GM23338 (cell line): ENCODE data around the gene SYCN. TPM values are rescaled to one million over a fixed set of nuclear protein-coding genes. Genes with fewer than 3 reads are reported as not detected.

Experiments
- ATAC-seq: fragments of 200-7000 bp; cut with Tn5 transposase; 3 replicates; pipeline ENCODE4 v1.9.1; 2020
- DNase-seq: peaks from one replicate; pipeline ENCODE4 v3.0.0-alpha.2; 2015; ENCODE audit warnings: low spot score
- H2AFZ ChIP-seq: fragments of 200-600 bp; sonication (generic); 2 replicates; pipeline ENCODE4 v1.8.0; 2016; ENCODE audit warnings: antibody characterized with exemption, mild to moderate bottlenecking, moderate library complexity
- H3F3A ChIP-seq: fragments of 200-600 bp; sonication (generic); replicated peaks from 2 replicates; pipeline ENCODE4 v1.8.0; 2017; ENCODE audit warnings: antibody characterized with exemption, mixed run types, low read depth
- H3K27ac ChIP-seq: fragments of 200-600 bp; sonication (generic); 2 replicates; pipeline ENCODE4 v1.6.1; 2016; ENCODE audit warnings: low read depth
- H3K27me3 ChIP-seq: fragments of 200-600 bp; sonication (generic); 2 replicates; pipeline ENCODE4 v1.8.0; 2016; ENCODE audit warnings: mild to moderate bottlenecking, mixed run types, moderate library complexity; ENCODE audit not compliant: insufficient read depth
- H3K36me3 ChIP-seq: fragments of 200-600 bp; sonication (generic); 2 replicates; pipeline ENCODE4 v1.8.0; 2016; ENCODE audit warnings: mild to moderate bottlenecking; ENCODE audit not compliant: insufficient read depth
- H3K4me1 ChIP-seq: fragments of 200-600 bp; sonication (generic); 2 replicates; pipeline ENCODE4 v1.8.0; 2016; ENCODE audit warnings: mild to moderate bottlenecking, moderate library complexity; ENCODE audit not compliant: insufficient read depth
- H3K4me2 ChIP-seq: fragments of 200-600 bp; sonication (generic); 2 replicates; pipeline ENCODE4 v1.7.1; 2017; ENCODE audit warnings: mixed run types
- H3K4me3 ChIP-seq: fragments of 200-600 bp; sonication (generic); 2 replicates; pipeline ENCODE4 v1.6.1; 2016; ENCODE audit warnings: mixed run types
- H3K79me2 ChIP-seq: fragments of 200-600 bp; sonication (generic); replicated peaks from 2 replicates; pipeline ENCODE4 v1.8.0; 2017; ENCODE audit warnings: mild to moderate bottlenecking; ENCODE audit not compliant: insufficient read depth
- H3K9me2 ChIP-seq: fragments of 200-600 bp; sonication (generic); 2 replicates; pipeline ENCODE4 v1.8.0; 2017; ENCODE audit not compliant: insufficient read depth
- H4K20me1 ChIP-seq: fragments of 200-600 bp; sonication (generic); replicated peaks from 2 replicates; pipeline ENCODE4 v1.8.0; 2017; ENCODE audit warnings: mild to moderate bottlenecking; ENCODE audit not compliant: insufficient read depth
- H3K27ac Mint-ChIP-seq: 2 replicates; pipeline ENCODE4 v1.8.0; 2020; ENCODE audit warnings: inconsistent platforms, mild to moderate bottlenecking, moderate library complexity, mixed read lengths
- H3K27me3 Mint-ChIP-seq: 3 replicates; pipeline ENCODE4 v1.8.0; 2022; ENCODE audit warnings: low read depth, mild to moderate bottlenecking, moderate library complexity, mixed read lengths, inconsistent platforms; ENCODE audit not compliant: insufficient read depth, poor library complexity
- H3K36me3 Mint-ChIP-seq: 3 replicates; pipeline ENCODE4 v1.8.0; 2021; ENCODE audit warnings: low read depth, mild to moderate bottlenecking, inconsistent platforms, moderate library complexity, mixed read lengths
- H3K4me1 Mint-ChIP-seq: 3 replicates; pipeline ENCODE4 v1.8.0; 2020; ENCODE audit warnings: mild to moderate bottlenecking, inconsistent platforms, mixed read lengths
- H3K4me3 Mint-ChIP-seq: 3 replicates; pipeline ENCODE4 v1.8.0; 2021; ENCODE audit warnings: moderate library complexity, mild to moderate bottlenecking, inconsistent platforms, mixed read lengths
- H3K9me3 Mint-ChIP-seq: 3 replicates; pipeline ENCODE4 v1.8.0; 2020; ENCODE audit warnings: moderate library complexity, mild to moderate bottlenecking, inconsistent platforms, mixed read lengths
- CREB1 ChIP-seq: fragments of 250-450 bp; sonication (Bioruptor Pico); IDR thresholded peaks from 2 replicates; pipeline ENCODE4 v1.5.0; 2020; ENCODE audit warnings: low read depth, mild to moderate bottlenecking, moderate library complexity
- EZH2 ChIP-seq: fragments of 200-600 bp; sonication (generic); IDR thresholded peaks from one replicate; pipeline ENCODE4 v1.8.0; 2017; ENCODE audit warnings: antibody characterized with exemption, mild to moderate bottlenecking, low read depth; ENCODE audit not compliant: unreplicated experiment
- EZH2phosphoT487 ChIP-seq: fragments of 200-600 bp; sonication (generic); IDR thresholded peaks from one replicate; pipeline ENCODE4 v1.8.1; 2018; ENCODE audit warnings: antibody characterized with exemption; ENCODE audit not compliant: unreplicated experiment
- JUNB ChIP-seq: IDR thresholded peaks from one replicate; pipeline ENCODE4 v1.6.1; 2016; ENCODE audit warnings: antibody characterized with exemption; ENCODE audit not compliant: unreplicated experiment
- NANOG ChIP-seq: IDR thresholded peaks from 2 replicates; pipeline ENCODE4 v1.6.1; 2016; ENCODE audit warnings: antibody characterized with exemption, borderline replicate concordance
- POLR2AphosphoS5 ChIP-seq: IDR thresholded peaks from 2 replicates; pipeline ENCODE4 v1.6.1; 2016; ENCODE audit warnings: antibody characterized with exemption, low read depth
- ZNF114 ChIP-seq: fragments of 250-450 bp; sonication (Bioruptor Pico); IDR thresholded peaks from 2 replicates; pipeline ENCODE4 v1.5.0; 2020; ENCODE audit warnings: mild to moderate bottlenecking, moderate library complexity
- ZNF331 ChIP-seq: fragments of 250-450 bp; sonication (Bioruptor Pico); IDR thresholded peaks from 2 replicates; pipeline ENCODE4 v1.5.0; 2020; ENCODE audit warnings: low read depth, mild to moderate bottlenecking, moderate library complexity
- polyA plus RNA-seq: library from polyadenylated mRNA; unstranded; fragments of >200 nt; fragmentation: Nextera tagmentation; extraction: Ambion mirVana; gene quantifications from 2 replicates; pipeline ENCODE4 v1.2.1, GENCODE V29; 2016
- total RNA-seq: library from RNA; depleted of rRNA; stranded (reverse); fragments of >200 nt; shearing (Covaris generic); gene quantifications from 2 replicates; pipeline ENCODE4 v1.2.3, GENCODE V29; 2014
- TF ChIP-seq, protein P1 (sequence below): IDR thresholded peaks from one replicate; pipeline ENCODE4 v1.6.1; 2018; ENCODE audit warnings: antibody characterized with exemption; ENCODE audit not compliant: unreplicated experiment
- TF ChIP-seq, protein P2 (sequence below), 2 experiments: fragments of 200-600 bp in 1 of 2; sonication (generic) in 1 of 2; conservative IDR thresholded peaks; 2 replicates each; pipeline versions ENCODE4 v1.5.1 to v1.6.1; 2016 to 2017; ENCODE audit warnings: antibody characterized with exemption in 2 of 2, low read depth in 2 of 2, mild to moderate bottlenecking in 2 of 2, moderate library complexity in 1 of 2
- TF ChIP-seq, protein P3 (sequence below): IDR thresholded peaks from 2 replicates; pipeline ENCODE4 v1.6.1; 2016; ENCODE audit warnings: antibody characterized with exemption

SYCN gene
- total and polyA plus RNA-seq, 2 experiments from 2014 or later: not detected

DNA sequence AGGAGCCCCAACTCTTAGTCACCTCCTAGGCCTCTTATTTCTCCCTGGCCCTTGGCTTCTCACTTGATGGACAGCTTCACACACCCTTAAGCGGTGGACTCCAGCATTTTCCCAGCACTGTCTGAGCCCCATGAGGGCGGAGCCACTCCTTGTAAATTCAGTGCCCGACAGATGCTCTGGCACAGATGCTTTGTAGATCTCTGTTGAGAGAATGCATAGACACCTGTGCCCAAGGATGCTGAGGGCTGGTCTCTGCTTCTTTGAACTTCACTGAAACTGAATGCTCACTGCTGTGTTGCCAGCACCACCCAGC, 3.3 kb downstream of the SYCN start (continued):
- TF ChIP-seq, protein P1, sequence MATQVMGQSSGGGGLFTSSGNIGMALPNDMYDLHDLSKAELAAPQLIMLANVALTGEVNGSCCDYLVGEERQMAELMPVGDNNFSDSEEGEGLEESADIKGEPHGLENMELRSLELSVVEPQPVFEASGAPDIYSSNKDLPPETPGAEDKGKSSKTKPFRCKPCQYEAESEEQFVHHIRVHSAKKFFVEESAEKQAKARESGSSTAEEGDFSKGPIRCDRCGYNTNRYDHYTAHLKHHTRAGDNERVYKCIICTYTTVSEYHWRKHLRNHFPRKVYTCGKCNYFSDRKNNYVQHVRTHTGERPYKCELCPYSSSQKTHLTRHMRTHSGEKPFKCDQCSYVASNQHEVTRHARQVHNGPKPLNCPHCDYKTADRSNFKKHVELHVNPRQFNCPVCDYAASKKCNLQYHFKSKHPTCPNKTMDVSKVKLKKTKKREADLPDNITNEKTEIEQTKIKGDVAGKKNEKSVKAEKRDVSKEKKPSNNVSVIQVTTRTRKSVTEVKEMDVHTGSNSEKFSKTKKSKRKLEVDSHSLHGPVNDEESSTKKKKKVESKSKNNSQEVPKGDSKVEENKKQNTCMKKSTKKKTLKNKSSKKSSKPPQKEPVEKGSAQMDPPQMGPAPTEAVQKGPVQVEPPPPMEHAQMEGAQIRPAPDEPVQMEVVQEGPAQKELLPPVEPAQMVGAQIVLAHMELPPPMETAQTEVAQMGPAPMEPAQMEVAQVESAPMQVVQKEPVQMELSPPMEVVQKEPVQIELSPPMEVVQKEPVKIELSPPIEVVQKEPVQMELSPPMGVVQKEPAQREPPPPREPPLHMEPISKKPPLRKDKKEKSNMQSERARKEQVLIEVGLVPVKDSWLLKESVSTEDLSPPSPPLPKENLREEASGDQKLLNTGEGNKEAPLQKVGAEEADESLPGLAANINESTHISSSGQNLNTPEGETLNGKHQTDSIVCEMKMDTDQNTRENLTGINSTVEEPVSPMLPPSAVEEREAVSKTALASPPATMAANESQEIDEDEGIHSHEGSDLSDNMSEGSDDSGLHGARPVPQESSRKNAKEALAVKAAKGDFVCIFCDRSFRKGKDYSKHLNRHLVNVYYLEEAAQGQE: no peak
- TF ChIP-seq ZNF114 (CRISPR knock-in tag): no peak
- TF ChIP-seq, protein P2, sequence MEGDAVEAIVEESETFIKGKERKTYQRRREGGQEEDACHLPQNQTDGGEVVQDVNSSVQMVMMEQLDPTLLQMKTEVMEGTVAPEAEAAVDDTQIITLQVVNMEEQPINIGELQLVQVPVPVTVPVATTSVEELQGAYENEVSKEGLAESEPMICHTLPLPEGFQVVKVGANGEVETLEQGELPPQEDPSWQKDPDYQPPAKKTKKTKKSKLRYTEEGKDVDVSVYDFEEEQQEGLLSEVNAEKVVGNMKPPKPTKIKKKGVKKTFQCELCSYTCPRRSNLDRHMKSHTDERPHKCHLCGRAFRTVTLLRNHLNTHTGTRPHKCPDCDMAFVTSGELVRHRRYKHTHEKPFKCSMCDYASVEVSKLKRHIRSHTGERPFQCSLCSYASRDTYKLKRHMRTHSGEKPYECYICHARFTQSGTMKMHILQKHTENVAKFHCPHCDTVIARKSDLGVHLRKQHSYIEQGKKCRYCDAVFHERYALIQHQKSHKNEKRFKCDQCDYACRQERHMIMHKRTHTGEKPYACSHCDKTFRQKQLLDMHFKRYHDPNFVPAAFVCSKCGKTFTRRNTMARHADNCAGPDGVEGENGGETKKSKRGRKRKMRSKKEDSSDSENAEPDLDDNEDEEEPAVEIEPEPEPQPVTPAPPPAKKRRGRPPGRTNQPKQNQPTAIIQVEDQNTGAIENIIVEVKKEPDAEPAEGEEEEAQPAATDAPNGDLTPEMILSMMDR (conservative IDR thresholded peaks at IDR 0.05; ENCODE audit: low read depth in 2 of 2): no peak
- no peak for TF ChIP-seq POLR2AphosphoS5
- no peak for TF ChIP-seq EZH2phosphoT487
- TF ChIP-seq CREB1 (CRISPR knock-in tag): no peak
- TF ChIP-seq EZH2: no peak
- no peak for TF ChIP-seq ZNF331 (CRISPR knock-in tag)
- no peak for TF ChIP-seq NANOG
- TF ChIP-seq JUNB: no peak

DNA sequence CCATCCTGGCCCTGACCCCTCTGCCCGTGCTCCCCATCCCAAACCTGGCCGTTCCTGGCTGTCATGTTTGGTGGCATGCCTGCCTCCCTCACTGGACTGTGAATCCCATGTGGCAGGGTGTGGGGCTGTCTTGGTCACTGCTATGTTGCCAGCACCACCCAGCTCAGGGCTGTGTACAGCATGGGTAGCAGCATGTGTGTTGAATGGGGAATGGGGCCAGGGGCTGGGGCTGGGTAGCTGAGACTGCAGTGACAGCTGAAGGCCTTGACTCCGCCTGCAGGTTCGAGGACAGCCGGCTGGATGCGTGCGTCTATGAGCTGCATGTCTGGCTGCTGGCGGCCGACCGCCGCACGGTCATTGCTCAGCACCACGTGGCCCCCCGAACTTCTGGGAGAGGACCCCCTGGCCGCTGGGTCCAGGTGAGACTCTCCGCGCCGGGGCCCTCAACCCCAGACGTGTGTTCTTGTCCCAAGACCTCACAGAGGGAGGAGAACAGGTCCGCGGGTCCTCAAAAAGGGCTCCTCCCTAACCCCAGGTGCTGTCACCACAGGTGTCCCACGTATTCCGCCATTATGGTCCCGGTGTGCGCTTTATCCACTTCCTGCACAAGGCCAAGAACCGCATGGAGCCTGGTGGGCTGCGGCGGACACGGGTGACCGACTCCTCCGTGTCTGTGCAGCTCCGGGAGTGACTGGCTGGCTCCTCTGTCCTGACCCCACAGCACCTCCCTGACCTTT, 3.8 kb downstream of the SYCN start:
- Histone ChIP-seq H3K27ac (no peak overlapping the region), H3K4me1 (peaks cover 6% of the 10 kb centered on the region), H3F3A (no peaks in the 10 kb centered on the region), H3K9me2 (no peaks in the 10 kb centered on the region), H3K4me2 (no peak overlapping the region), H4K20me1 (no peaks in the 10 kb centered on the region), H3K36me3 (no peaks in the 10 kb centered on the region), H3K79me2 (no peaks in the 10 kb centered on the region), H3K4me3 (no peak overlapping the region), H2AFZ (no peak overlapping the region), H3K27me3 (peaks cover 57% of the 10 kb centered on the region)
- no peak overlapping the region for H3K27ac Mint-ChIP-seq
- H3K4me1 Mint-ChIP-seq: peaks cover 16% of the 10 kb centered on the region
- DNase-seq (no peak), ATAC-seq (no peak)
- TF ChIP-seq POLR2AphosphoS5 (no peak), EZH2 (no peak), EZH2phosphoT487 (no peak)
- TF ChIP-seq, protein P3, sequence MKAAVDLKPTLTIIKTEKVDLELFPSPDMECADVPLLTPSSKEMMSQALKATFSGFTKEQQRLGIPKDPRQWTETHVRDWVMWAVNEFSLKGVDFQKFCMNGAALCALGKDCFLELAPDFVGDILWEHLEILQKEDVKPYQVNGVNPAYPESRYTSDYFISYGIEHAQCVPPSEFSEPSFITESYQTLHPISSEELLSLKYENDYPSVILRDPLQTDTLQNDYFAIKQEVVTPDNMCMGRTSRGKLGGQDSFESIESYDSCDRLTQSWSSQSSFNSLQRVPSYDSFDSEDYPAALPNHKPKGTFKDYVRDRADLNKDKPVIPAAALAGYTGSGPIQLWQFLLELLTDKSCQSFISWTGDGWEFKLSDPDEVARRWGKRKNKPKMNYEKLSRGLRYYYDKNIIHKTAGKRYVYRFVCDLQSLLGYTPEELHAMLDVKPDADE: no peak
- TF ChIP-seq, protein P2 (conservative IDR thresholded peaks at IDR 0.05; ENCODE audit: low read depth in 2 of 2): no peak
- TF ChIP-seq, protein P1: no peak
- H3K27me3 Mint-ChIP-seq: peaks cover 49% of the 10 kb centered on the region
- H3K36me3 Mint-ChIP-seq: no peaks in the 10 kb centered on the region; the same call in 2 of the 3 replicates
- H3K4me3 Mint-ChIP-seq: no peak overlapping the region; the same call in 2 of the 3 replicates
- peaks cover 3% of the 10 kb centered on the region; the same call in 2 of the 3 replicates for H3K9me3 Mint-ChIP-seq
